Hematopoietic multipotent progenitor cell treated with erythropoietin and hydrocortisone succinate and interleukin-3 and kit ligand, for 17 days (in vitro differentiated cells): ENCODE measurements around the gene NPEPL1.
"Not testable (repeated sequence)": the region's sequence is repeated elsewhere in the genome, so short reads cannot be mapped to it uniquely, and the experiment has no call there.

Experiments used
- DNase-seq: peaks from one replicate; pipeline ENCODE4 v3.0.0-alpha.2; 2015; ENCODE audit warnings: low spot score

The NPEPL1 gene

GRCh38 chr20:58692579-58693225, at the start of gene NPEPL1:
NPEPL1 (plus strand) TSS chr20:58692800; CDS start chr20:58692901, 101 bp downstream.
- DNase-seq, result peak; percentile 65

- DNase-seq, result not testable (repeated sequence)
Observed at GRCh38 chr20:58642896-58643295, 49.7 kb upstream of the NPEPL1 start.

GRCh38 chr20:58645412-58645968, 47.1 kb upstream of the NPEPL1 start:
- no peak for DNase-seq

GRCh38 chr20:58646257-58646656, 46.3 kb upstream of the NPEPL1 start:
- DNase-seq, result no peak

- no peak for DNase-seq
Observed at GRCh38 chr20:58646703-58647102, 45.9 kb upstream of the NPEPL1 start.

- no peak for DNase-seq
Observed at GRCh38 chr20:58647162-58647795, 45.3 kb upstream of the NPEPL1 start.

- DNase-seq, result no peak
Observed at GRCh38 chr20:58647796-58648501, 44.7 kb upstream of the NPEPL1 start.

GRCh38 chr20:58648502-58648825, 44.1 kb upstream of the NPEPL1 start:
- not testable (repeated sequence) for DNase-seq

GRCh38 chr20:58649288-58650180, 43.1 kb upstream of the NPEPL1 start:
- DNase-seq, result no peak

- no peak for DNase-seq
Observed at GRCh38 chr20:58650181-58650775, 42.3 kb upstream of the NPEPL1 start.

- DNase-seq, result peak; percentile 91
Observed at GRCh38 chr20:58650776-58651558, 41.6 kb upstream of the NPEPL1 start, which contains the start of gene STX16. STX16 (plus strand) TSS chr20:58651283; CDS start chr20:58652007, 724 bp downstream.

GRCh38 chr20:58651559-58651945, 41.0 kb upstream of the NPEPL1 start:
- DNase-seq, result no peak

- DNase-seq, result peak; percentile 77
Observed at GRCh38 chr20:58651946-58652605, 40.5 kb upstream of the NPEPL1 start.

- no peak for DNase-seq
Observed at GRCh38 chr20:58652606-58653294, 39.9 kb upstream of the NPEPL1 start.

GRCh38 chr20:58654337-58654736, 38.3 kb upstream of the NPEPL1 start:
- DNase-seq, result no peak

GRCh38 chr20:58655328-58656107, 37.1 kb upstream of the NPEPL1 start:
- DNase-seq, result no peak

GRCh38 chr20:58656831-58657230, 35.8 kb upstream of the NPEPL1 start:
- DNase-seq, result no peak

- no peak for DNase-seq
Observed at GRCh38 chr20:58657262-58657661, 35.3 kb upstream of the NPEPL1 start.

- DNase-seq, result no peak
Observed at GRCh38 chr20:58657986-58658385, 34.6 kb upstream of the NPEPL1 start.
